SU-DHL-6 (cell line): Measurements from ENCODE around the gene YPEL4.

Experiments used
- H2AFZ ChIP-seq: fragments of 200-600 bp; sonication (generic); 2 replicates; pipeline ENCODE4 v1.6.1; 2014; ENCODE audit warnings: low read depth, mild to moderate bottlenecking, moderate library complexity, mixed read lengths, antibody characterized with exemption, low read length; ENCODE audit not compliant: severe bottlenecking
- H3F3A ChIP-seq: fragments of 200-600 bp; shearing (Covaris generic); 2 replicates; pipeline ENCODE4 v1.6.0; 2016; ENCODE audit warnings: antibody characterized with exemption, mild to moderate bottlenecking; ENCODE audit not compliant: insufficient read depth
- H3K27ac ChIP-seq: fragments of 200-600 bp; sonication (generic); 2 replicates; pipeline ENCODE4 v1.5.1; 2016; ENCODE audit warnings: low read depth, mild to moderate bottlenecking, low read length, moderate library complexity, mixed read lengths
- H3K27me3 ChIP-seq: fragments of 200-600 bp; sonication (generic), shearing (Covaris generic); 2 replicates; pipeline ENCODE4 v1.6.0; 2014; ENCODE audit warnings: mild to moderate bottlenecking, low read length
- H3K36me3 ChIP-seq: fragments of 200-600 bp; sonication (generic); 2 replicates; pipeline ENCODE4 v1.6.1; 2014; ENCODE audit warnings: mild to moderate bottlenecking, low read length, mixed read lengths
- H3K4me2 ChIP-seq: fragments of 300-600, 200-600 bp; shearing (Covaris generic), sonication (generic); 2 replicates; pipeline ENCODE4 v1.6.0; 2014; ENCODE audit warnings: low read length, low read depth, mild to moderate bottlenecking; ENCODE audit not compliant: poor library complexity, severe bottlenecking
- H3K4me3 ChIP-seq: fragments of 200-600 bp; sonication (generic); 2 replicates; pipeline ENCODE4 v1.5.1; 2014; ENCODE audit warnings: antibody characterized with exemption, low read length, mild to moderate bottlenecking, mixed read lengths; ENCODE audit not compliant: insufficient read depth, poor library complexity, severe bottlenecking
- H3K79me2 ChIP-seq: fragments of 200-600 bp; sonication (generic); 2 replicates; pipeline ENCODE4 v1.6.1; 2014; ENCODE audit warnings: mild to moderate bottlenecking, low read length, moderate library complexity; ENCODE audit not compliant: insufficient read depth
- H3K9ac ChIP-seq: fragments of 200-600 bp; sonication (generic); 2 replicates; pipeline ENCODE4 v1.7.0; 2014; ENCODE audit warnings: mild to moderate bottlenecking, low read length
- H3K9me2 ChIP-seq: fragments of 200-600 bp; sonication (generic); replicated peaks from 2 replicates; pipeline ENCODE4 v1.6.1; 2014; ENCODE audit warnings: low read length; ENCODE audit not compliant: insufficient read depth
- H3K9me3 ChIP-seq: fragments of 200-600 bp; sonication (generic); 2 replicates; pipeline ENCODE4 v1.6.1; 2014; ENCODE audit warnings: low read length, mixed read lengths; ENCODE audit not compliant: insufficient read depth
- H4K20me1 ChIP-seq: fragments of 200-600 bp; sonication (generic); 2 replicates; pipeline ENCODE4 v1.6.1; 2014; ENCODE audit warnings: low read depth, mild to moderate bottlenecking, antibody characterized with exemption, low read length, moderate library complexity, mixed read lengths
- EZH2phosphoT487 ChIP-seq: fragments of 200-600 bp; sonication (generic), shearing (Covaris generic); conservative IDR thresholded peaks from 2 replicates; pipeline ENCODE4 v1.6.1; 2018; ENCODE audit warnings: mild to moderate bottlenecking, antibody characterized with exemption, low read length, moderate library complexity, mixed read lengths
- TF ChIP-seq, protein P1 (sequence below): fragments of 200-600 bp; sonication (generic); IDR thresholded peaks from one replicate; pipeline ENCODE4 v1.5.1; 2017; ENCODE audit warnings: antibody characterized with exemption, mild to moderate bottlenecking, low read length, moderate library complexity; ENCODE audit not compliant: insufficient read depth, poor library complexity, severe bottlenecking

Gene YPEL4

GRCh38 chr11:57633394-57634070 is 16.2 kb downstream of the YPEL4 start:
- no peaks in the 10 kb centered on the region for H3K36me3 ChIP-seq
- H3F3A ChIP-seq = no peaks in the 10 kb centered on the region
- no peaks in the 10 kb centered on the region for H3K9me2 ChIP-seq
- TF ChIP-seq, protein P1, sequence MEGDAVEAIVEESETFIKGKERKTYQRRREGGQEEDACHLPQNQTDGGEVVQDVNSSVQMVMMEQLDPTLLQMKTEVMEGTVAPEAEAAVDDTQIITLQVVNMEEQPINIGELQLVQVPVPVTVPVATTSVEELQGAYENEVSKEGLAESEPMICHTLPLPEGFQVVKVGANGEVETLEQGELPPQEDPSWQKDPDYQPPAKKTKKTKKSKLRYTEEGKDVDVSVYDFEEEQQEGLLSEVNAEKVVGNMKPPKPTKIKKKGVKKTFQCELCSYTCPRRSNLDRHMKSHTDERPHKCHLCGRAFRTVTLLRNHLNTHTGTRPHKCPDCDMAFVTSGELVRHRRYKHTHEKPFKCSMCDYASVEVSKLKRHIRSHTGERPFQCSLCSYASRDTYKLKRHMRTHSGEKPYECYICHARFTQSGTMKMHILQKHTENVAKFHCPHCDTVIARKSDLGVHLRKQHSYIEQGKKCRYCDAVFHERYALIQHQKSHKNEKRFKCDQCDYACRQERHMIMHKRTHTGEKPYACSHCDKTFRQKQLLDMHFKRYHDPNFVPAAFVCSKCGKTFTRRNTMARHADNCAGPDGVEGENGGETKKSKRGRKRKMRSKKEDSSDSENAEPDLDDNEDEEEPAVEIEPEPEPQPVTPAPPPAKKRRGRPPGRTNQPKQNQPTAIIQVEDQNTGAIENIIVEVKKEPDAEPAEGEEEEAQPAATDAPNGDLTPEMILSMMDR = no peak
- no peak for TF ChIP-seq EZH2phosphoT487
- no peak overlapping the region for H2AFZ ChIP-seq
- H3K9ac ChIP-seq = no peak overlapping the region
- no peaks in the 10 kb centered on the region for H3K79me2 ChIP-seq
- H3K4me3 ChIP-seq = no peak overlapping the region
- H3K4me2 ChIP-seq = no peak overlapping the region
- H3K9me3 ChIP-seq = no peaks in the 10 kb centered on the region
- H3K27me3 ChIP-seq = no peaks in the 10 kb centered on the region
- H4K20me1 ChIP-seq = no peaks in the 10 kb centered on the region
- H3K27ac ChIP-seq = no peak overlapping the region

DNA sequence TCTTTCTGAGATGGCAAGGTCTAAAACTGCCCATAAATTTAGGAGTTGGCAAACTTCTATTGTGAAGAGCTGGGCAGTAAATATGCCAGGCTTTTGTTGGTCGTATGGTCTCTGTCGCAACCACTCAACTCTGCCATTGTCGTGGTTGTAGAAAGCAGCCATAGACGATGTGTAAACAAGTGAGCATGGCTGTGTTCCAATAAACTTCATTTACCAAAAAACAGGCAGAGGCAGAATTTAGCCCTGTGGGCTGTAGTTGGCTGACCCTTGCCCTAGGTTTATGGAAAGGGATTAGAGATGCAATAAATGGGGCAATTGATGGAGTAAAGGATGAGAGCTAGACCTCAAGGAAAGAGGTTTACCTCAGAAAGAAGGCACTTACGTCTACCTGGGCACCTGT is 17.6 kb downstream of the YPEL4 start:
- H3K9me3 ChIP-seq = no peaks in the 10 kb centered on the region
- no peak overlapping the region for H3K27ac ChIP-seq
- H3K4me3 ChIP-seq = no peak overlapping the region
- H3K4me2 ChIP-seq = no peak overlapping the region
- H3F3A ChIP-seq = no peaks in the 10 kb centered on the region
- H3K27me3 ChIP-seq = no peaks in the 10 kb centered on the region
- H3K9me2 ChIP-seq = no peaks in the 10 kb centered on the region
- no peak overlapping the region for H3K9ac ChIP-seq
- H4K20me1 ChIP-seq = no peaks in the 10 kb centered on the region
- H2AFZ ChIP-seq = no peak overlapping the region
- no peaks in the 10 kb centered on the region for H3K79me2 ChIP-seq
- TF ChIP-seq, protein P1 = no peak
- TF ChIP-seq EZH2phosphoT487 = no peak
- H3K36me3 ChIP-seq = no peaks in the 10 kb centered on the region

DNA sequence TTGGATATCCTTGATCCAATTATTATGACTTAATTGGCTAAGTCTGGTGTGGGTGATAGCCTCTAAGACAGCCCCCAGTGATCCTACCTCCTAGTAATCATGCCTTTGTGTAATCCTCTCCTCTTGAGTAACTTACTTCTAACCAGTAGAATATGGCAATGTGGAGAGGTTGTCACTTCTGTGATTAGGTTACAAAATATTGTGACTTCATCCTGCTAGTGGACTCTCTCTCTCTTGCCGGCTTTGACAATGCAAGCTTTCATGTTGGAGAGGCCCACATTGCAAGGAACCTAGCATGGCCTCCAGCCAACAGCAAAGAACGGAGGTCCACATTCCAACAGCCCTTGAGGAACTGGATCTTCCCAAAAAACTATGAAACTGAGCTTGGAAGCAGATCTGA is 19.5 kb downstream of the YPEL4 start:
- Histone ChIP-seq H3K9me2 (no peaks in the 10 kb centered on the region), H4K20me1 (no peaks in the 10 kb centered on the region)
- TF ChIP-seq EZH2phosphoT487 = no peak
- TF ChIP-seq, protein P1 = no peak

More for the DNA sequence above, 19.5 kb downstream of the YPEL4 start:
- Histone ChIP-seq H3F3A (no peaks in the 10 kb centered on the region), H3K27ac (no peak overlapping the region), H3K9me3 (no peaks in the 10 kb centered on the region), H3K36me3 (no peaks in the 10 kb centered on the region), H3K27me3 (no peaks in the 10 kb centered on the region), H2AFZ (no peak overlapping the region), H3K4me2 (no peak overlapping the region), H3K9ac (no peak overlapping the region), H3K79me2 (no peaks in the 10 kb centered on the region), H3K4me3 (no peak overlapping the region)
